PC-3 (cell line): ENCODE data around the gene SEMG1. TPM values are rescaled to one million over a fixed set of nuclear protein-coding genes. Genes with fewer than 3 reads are reported as not detected.

Source experiments
- ATAC-seq: fragments of 200-7000 bp; cut with Tn5 transposase; 2 replicates; pipeline ENCODE4 v1.9.1; 2020; ENCODE audit warnings: mild to moderate bottlenecking, moderate library complexity
- BruUV-seq: library from RNA; stranded (reverse); fragments of 400-500 nt; replicated peaks from 2 replicates; lab custom pipeline; 2021; lab: Mats Ljungman, UMichigan
- CTCF ChIA-PET: fragments of 300-600 bp; sonication (Branson Sonifier 250); formaldehyde crosslinking; loops from one replicate; lab custom pipeline; 2022; ENCODE audit warnings: antibody characterized with exemption; lab: Charles Lee
- POLR2A ChIA-PET: fragments of 300-600 bp; sonication (Branson Sonifier 250); formaldehyde crosslinking; loops from one replicate; lab custom pipeline; 2022; ENCODE audit warnings: antibody characterized with exemption; ENCODE audit not compliant: unreplicated experiment; lab: Charles Lee
- DNase-seq: peaks from one replicate; pipeline ENCODE4 v3.0.0-alpha.2; 2015
- H2AFZ ChIP-seq: fragments of 300-600 bp; sonication (generic); 2 replicates; pipeline ENCODE4 v1.6.0; 2016; ENCODE audit warnings: antibody characterized with exemption, low read length
- H3F3A ChIP-seq: fragments of 300-600 bp; sonication (generic); one replicate; pipeline ENCODE4 v1.6.0; 2017; ENCODE audit warnings: antibody characterized with exemption, low read length, control low read depth, mild to moderate bottlenecking; ENCODE audit not compliant: unreplicated experiment
- H3K27ac ChIP-seq: fragments of 300-600 bp; sonication (generic); 2 replicates; pipeline ENCODE4 v1.5.1; 2016; ENCODE audit warnings: mild to moderate bottlenecking, low read length
- H3K27me3 ChIP-seq: fragments of 300-600 bp; sonication (generic); 2 replicates; pipeline ENCODE4 v1.6.1; 2016; ENCODE audit warnings: low read length, mixed read lengths
- H3K36me3 ChIP-seq: fragments of 300-600 bp; sonication (generic); 2 replicates; pipeline ENCODE4 v1.6.1; 2016; ENCODE audit warnings: low read depth, mixed run types, low read length, mixed read lengths
- H3K4me1 ChIP-seq: fragments of 300-600 bp; sonication (generic); 2 replicates; pipeline ENCODE4 v1.5.1; 2016; ENCODE audit warnings: low read length; ENCODE audit not compliant: insufficient read depth
- H3K4me2 ChIP-seq: fragments of 300-600 bp; sonication (generic); 2 replicates; pipeline ENCODE4 v1.6.0; 2016; ENCODE audit warnings: low read length
- H3K4me3 ChIP-seq: fragments of 300-600 bp; sonication (generic); 2 replicates; pipeline ENCODE4 v1.5.1; 2016; ENCODE audit warnings: mild to moderate bottlenecking, low read length, mixed read lengths
- H3K79me2 ChIP-seq: fragments of 300-600 bp; sonication (generic); 2 replicates; pipeline ENCODE4 v1.6.1; 2017; ENCODE audit warnings: low read length, mixed read lengths
- H3K9ac ChIP-seq: fragments of 300-600 bp; sonication (generic); 2 replicates; pipeline ENCODE4 v1.6.0; 2016; ENCODE audit warnings: mild to moderate bottlenecking, low read length
- H3K9me2 ChIP-seq: fragments of 300-600 bp; sonication (generic); replicated peaks from 2 replicates; pipeline ENCODE4 v1.6.1; 2016; ENCODE audit warnings: mixed run types, low read length, mixed read lengths
- H3K9me3 ChIP-seq: fragments of 300-600 bp; sonication (generic); 2 replicates; pipeline ENCODE4 v1.6.1; 2016; ENCODE audit warnings: low read length, mixed read lengths
- H4K20me1 ChIP-seq: fragments of 300-600 bp; sonication (generic); 2 replicates; pipeline ENCODE4 v1.6.1; 2016; ENCODE audit warnings: low read length, mixed read lengths
- EZH2 ChIP-seq: fragments of 300-600 bp; sonication (generic); IDR thresholded peaks from one replicate; pipeline ENCODE4 v1.6.1; 2017; ENCODE audit warnings: antibody characterized with exemption, mild to moderate bottlenecking, low read length; ENCODE audit not compliant: unreplicated experiment
- EZH2phosphoT487 ChIP-seq: fragments of 300-600 bp; sonication (generic); IDR thresholded peaks from 2 replicates; pipeline ENCODE4 v1.6.1; 2018; ENCODE audit warnings: mild to moderate bottlenecking, antibody characterized with exemption, low read length, borderline replicate concordance
- intact Hi-C: fragments of 100-400 bp; cut with micrococcal nuclease; formaldehyde crosslinking; loops from 2 replicates; pipeline ENCODE4 v1.9.0; 2023
- total RNA-seq: library from RNA; depleted of rRNA; stranded (reverse); fragments of >200 nt; gene quantifications from 2 replicates; pipeline ENCODE4 v1.2.3, GENCODE V29; 2014
- TF ChIP-seq, protein P1 (sequence below): fragments of 300-600 bp; sonication (generic); conservative IDR thresholded peaks from 2 replicates; pipeline ENCODE4 v1.5.1; 2017; ENCODE audit warnings: antibody characterized with exemption, low read depth, mild to moderate bottlenecking, low read length

SEMG1 gene
- total RNA-seq, 1 experiment from 2014 or later: not detected

DNA sequence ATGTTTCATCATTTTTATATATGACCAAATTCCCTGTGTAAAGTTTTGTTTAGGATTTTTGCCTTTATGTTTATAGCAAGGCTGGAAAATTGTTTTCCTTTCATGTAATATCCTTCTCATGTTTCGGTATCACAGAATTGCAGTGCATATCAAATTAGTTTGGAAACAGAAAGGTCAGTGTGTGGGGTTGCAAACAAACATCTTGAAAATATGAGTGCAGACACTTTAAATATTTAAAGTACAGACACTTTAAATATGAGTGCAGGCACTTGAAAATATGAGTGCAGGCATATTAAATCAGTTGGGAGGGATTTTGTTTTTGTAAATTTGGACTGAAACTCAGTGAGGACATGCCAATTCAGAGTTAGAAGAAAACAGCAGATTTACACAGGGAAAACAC lies 41.0 kb downstream of the SEMG1 start:
- H3K79me2 ChIP-seq: no peaks in the 10 kb centered on the region
- no peaks in the 10 kb centered on the region for H4K20me1 ChIP-seq
- no peak overlapping the region for H3K4me2 ChIP-seq
- no peak for ATAC-seq
- intact Hi-C loops: no loop called here
- no peak overlapping the region for H3K27ac ChIP-seq
- no peak overlapping the region for H2AFZ ChIP-seq
- POLR2A ChIA-PET: no interaction called here
- CTCF ChIA-PET: no interaction called here
- H3K4me1 ChIP-seq: peaks cover 10% of the 10 kb centered on the region
- BruUV-seq: no TSS peak
- no peaks in the 10 kb centered on the region for H3K9me2 ChIP-seq
- H3K36me3 ChIP-seq: no peaks in the 10 kb centered on the region
- H3K4me3 ChIP-seq: no peak overlapping the region
- no peaks in the 10 kb centered on the region for H3K9me3 ChIP-seq
- H3K27me3 ChIP-seq: no peaks in the 10 kb centered on the region
- DNase-seq: no peak
- H3K9ac ChIP-seq: no peak overlapping the region
- H3F3A ChIP-seq: no peaks in the 10 kb centered on the region
- TF ChIP-seq EZH2phosphoT487 (no peak), EZH2 (no peak)
- TF ChIP-seq, protein P1, sequence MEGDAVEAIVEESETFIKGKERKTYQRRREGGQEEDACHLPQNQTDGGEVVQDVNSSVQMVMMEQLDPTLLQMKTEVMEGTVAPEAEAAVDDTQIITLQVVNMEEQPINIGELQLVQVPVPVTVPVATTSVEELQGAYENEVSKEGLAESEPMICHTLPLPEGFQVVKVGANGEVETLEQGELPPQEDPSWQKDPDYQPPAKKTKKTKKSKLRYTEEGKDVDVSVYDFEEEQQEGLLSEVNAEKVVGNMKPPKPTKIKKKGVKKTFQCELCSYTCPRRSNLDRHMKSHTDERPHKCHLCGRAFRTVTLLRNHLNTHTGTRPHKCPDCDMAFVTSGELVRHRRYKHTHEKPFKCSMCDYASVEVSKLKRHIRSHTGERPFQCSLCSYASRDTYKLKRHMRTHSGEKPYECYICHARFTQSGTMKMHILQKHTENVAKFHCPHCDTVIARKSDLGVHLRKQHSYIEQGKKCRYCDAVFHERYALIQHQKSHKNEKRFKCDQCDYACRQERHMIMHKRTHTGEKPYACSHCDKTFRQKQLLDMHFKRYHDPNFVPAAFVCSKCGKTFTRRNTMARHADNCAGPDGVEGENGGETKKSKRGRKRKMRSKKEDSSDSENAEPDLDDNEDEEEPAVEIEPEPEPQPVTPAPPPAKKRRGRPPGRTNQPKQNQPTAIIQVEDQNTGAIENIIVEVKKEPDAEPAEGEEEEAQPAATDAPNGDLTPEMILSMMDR: no peak

DNA sequence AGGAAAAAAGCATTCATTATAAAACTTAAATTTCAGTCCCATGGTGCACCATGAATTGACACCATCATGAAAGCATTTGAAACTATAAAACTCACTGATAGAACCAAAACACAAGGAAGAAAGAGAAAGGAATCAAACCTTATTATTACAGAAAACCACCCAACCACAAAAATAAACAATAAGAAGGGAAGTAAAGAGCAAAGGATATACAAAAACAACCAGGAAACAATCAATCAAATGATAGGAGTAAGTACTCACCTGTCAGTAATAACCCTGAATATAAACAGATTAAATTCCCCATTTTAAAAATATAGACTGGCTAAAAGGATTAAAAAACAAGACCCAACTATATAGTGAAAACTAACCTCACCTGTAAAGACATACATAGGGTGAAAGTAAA lies 41.8 kb downstream of the SEMG1 start:
- Histone ChIP-seq H3F3A (no peaks in the 10 kb centered on the region), H3K9me3 (no peaks in the 10 kb centered on the region), H3K27me3 (no peaks in the 10 kb centered on the region), H3K9me2 (no peaks in the 10 kb centered on the region), H3K9ac (no peak overlapping the region), H3K4me2 (no peak overlapping the region), H3K4me3 (no peak overlapping the region), H2AFZ (no peak overlapping the region), H3K27ac (no peak overlapping the region), H3K79me2 (0 out of 2 replicates have a peak, but pooled peaks cover 3% of the 10 kb centered on the region), H3K36me3 (no peaks in the 10 kb centered on the region), H3K4me1 (peaks cover 17% of the 10 kb centered on the region), H4K20me1 (no peaks in the 10 kb centered on the region)
- intact Hi-C loops: no loop called here
- BruUV-seq: no TSS peak
- DNase-seq (no peak), ATAC-seq (no peak)
- POLR2A ChIA-PET: no interaction called here
- CTCF ChIA-PET: interaction anchor here (0.6 kb wide), 1 partner anchor 137 kb away, joined by 3 read pairs; no protein-coding TSS in a partner anchor
- TF ChIP-seq EZH2 (no peak), EZH2phosphoT487 (no peak)
- TF ChIP-seq, protein P1: no peak

DNA sequence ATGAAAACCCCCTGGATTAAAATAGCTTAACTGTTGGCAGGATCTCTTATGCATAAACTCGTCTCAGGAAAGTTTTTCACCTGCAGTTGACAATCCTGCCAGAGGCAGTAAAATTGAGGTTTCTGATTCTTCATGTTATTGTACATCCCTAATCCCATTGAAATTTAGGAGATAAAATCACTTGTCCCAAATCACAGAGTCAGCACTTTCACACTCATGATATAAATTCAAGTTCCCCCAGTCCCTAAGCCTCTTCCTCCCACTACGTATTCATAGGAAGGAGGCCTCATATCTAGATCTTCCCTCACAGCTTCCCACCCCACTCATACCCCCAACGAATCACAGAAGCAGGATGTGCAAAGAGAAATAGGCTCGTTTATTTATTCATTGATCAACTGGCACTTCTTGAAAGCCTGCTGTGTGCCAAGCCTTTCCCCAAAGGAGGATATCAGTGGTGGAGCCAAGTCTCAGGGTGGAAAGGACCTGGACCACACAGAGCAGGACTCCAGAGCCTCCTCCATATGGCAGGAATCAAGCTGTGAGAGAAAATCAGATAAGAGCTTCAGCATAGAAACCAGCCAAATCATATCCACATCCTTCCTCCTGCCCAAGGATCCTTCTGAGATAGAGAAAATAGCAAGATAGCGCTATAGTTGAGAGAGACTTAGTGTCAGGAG lies 45.2 kb downstream of the SEMG1 start:
- Histone ChIP-seq H3K4me3 (peak overlapping the region; percentile 58; the same call in 1 of the 2 replicates), H3K27ac (no peak overlapping the region), H3K9me3 (no peaks in the 10 kb centered on the region), H3K4me1 (peaks cover 38% of the 10 kb centered on the region), H3K9ac (no peak overlapping the region), H3K79me2 (0 out of 2 replicates have a peak, but pooled peaks cover 6% of the 10 kb centered on the region), H2AFZ (no peak overlapping the region), H3K27me3 (no peaks in the 10 kb centered on the region), H3K9me2 (no peaks in the 10 kb centered on the region), H4K20me1 (no peaks in the 10 kb centered on the region), H3K4me2 (peak overlapping the region; percentile 87), H3F3A (no peaks in the 10 kb centered on the region), H3K36me3 (no peaks in the 10 kb centered on the region)
- DNase-seq: no peak
- intact Hi-C loops: no loop called here
- BruUV-seq: no TSS peak
- POLR2A ChIA-PET: no interaction called here
- TF ChIP-seq, protein P1: no peak
- TF ChIP-seq EZH2 (no peak), EZH2phosphoT487 (no peak)
- CTCF ChIA-PET: no interaction called here
- ATAC-seq: no peak
